Breast epithelium (tissue), 3 donors: ENCODE data around the gene TBC1D30.

Experiments used
- POLR2AphosphoS5 ChIP-seq, 3 donors: sonication (generic); formaldehyde crosslinking; IDR thresholded peaks; one replicate each; pipeline ENCODE4 v1.6.1; 2017; ENCODE audit warnings: antibody characterized with exemption in 3 of 3
- TF ChIP-seq, protein P1 (sequence below), 3 donors: fragments of 450-650 bp; IDR thresholded peaks; one replicate each; pipeline ENCODE4 v1.5.1; 2016 to 2017; ENCODE audit warnings: antibody characterized with exemption in 3 of 3, mild to moderate bottlenecking in 3 of 3, moderate library complexity in 3 of 3

DNA sequence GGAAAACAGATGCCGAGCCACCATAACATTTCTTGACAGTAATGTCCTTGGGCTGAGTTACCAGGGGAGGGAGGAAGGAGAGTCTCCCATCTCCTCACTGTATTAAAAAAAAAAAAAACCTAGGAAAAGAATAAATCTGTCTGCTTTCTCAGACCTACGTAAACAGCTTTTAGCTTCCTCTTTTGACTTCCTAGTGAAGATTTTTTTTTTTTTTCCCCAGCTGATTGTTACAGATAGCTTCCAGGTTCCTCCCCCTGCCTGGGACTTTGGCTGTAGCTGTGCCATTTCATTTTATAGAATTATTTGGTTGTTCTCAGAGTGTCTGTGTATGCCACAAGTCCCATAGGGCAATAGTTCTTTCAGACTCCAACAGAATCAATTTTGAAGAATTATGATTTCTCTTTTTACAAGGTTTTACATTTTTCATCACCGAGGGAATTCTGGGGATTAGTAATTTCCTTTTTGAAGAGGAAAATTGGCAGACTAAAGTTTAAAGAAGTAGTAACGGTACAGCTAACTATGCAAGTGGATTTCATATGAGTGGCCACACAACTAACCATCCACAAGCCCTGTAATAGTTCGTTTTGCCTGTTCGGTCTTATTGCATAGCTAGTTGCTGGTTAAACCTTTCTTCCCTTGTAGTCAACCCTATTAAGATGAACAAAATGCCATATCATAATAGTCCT is 42.1 kb upstream of the TBC1D30 start:
- TF ChIP-seq, protein P1, sequence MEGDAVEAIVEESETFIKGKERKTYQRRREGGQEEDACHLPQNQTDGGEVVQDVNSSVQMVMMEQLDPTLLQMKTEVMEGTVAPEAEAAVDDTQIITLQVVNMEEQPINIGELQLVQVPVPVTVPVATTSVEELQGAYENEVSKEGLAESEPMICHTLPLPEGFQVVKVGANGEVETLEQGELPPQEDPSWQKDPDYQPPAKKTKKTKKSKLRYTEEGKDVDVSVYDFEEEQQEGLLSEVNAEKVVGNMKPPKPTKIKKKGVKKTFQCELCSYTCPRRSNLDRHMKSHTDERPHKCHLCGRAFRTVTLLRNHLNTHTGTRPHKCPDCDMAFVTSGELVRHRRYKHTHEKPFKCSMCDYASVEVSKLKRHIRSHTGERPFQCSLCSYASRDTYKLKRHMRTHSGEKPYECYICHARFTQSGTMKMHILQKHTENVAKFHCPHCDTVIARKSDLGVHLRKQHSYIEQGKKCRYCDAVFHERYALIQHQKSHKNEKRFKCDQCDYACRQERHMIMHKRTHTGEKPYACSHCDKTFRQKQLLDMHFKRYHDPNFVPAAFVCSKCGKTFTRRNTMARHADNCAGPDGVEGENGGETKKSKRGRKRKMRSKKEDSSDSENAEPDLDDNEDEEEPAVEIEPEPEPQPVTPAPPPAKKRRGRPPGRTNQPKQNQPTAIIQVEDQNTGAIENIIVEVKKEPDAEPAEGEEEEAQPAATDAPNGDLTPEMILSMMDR (IDR thresholded peaks at IDR 0.05) = no peak
- TF ChIP-seq POLR2AphosphoS5 (IDR thresholded peaks at IDR 0.05) = no peak
